HepG2 (cell line): ENCODE measurements around the gene XPNPEP1. TPM values are rescaled to one million over a fixed set of nuclear protein-coding genes. Genes with fewer than 3 reads are reported as not detected.

Source experiments
- ATAC-seq: fragments of 200-7000 bp; cut with Tn5 transposase; 3 replicates; pipeline ENCODE4 v1.9.1; 2020; ENCODE audit warnings: mild to moderate bottlenecking, moderate library complexity
- BruUV-seq: library from RNA; stranded (reverse); fragments of 400-500 nt; replicated peaks from 2 replicates; lab custom pipeline; 2021; lab: Mats Ljungman, UMichigan
- CTCF ChIA-PET: fragments of 300-600 bp; formaldehyde crosslinking; extraction: SDS; loops from one replicate; lab custom pipeline; 2021; ENCODE audit warnings: low total read pairs, inconsistent platforms, low intra/inter-chr PET ratio; lab: Yijun Ruan, JAX
- POLR2A ChIA-PET: fragments of 350-600 bp; sonication (Branson Sonifier 250); formaldehyde crosslinking; loops from one replicate; lab custom pipeline; 2020; ENCODE audit warnings: antibody characterized with exemption, inconsistent platforms; lab: Yijun Ruan, JAX
- DNase-seq: peaks from one replicate; pipeline ENCODE4 v3.0.0-alpha.2; 2015; ENCODE audit warnings: low spot score
- FAIRE-seq: peaks from 3 replicates; lab custom pipeline; 2011; peaks lifted over from hg19 to GRCh38; lab: Jason Lieb, UNC
- H2AFZ ChIP-seq: one replicate; pipeline ENCODE4 v1.6.1; 2011; ENCODE audit warnings: low read length, inconsistent platforms
- H3K27ac ChIP-seq: fragments of 300-600 bp; 3 replicates; pipeline ENCODE4 v1.8.0; 2011; ENCODE audit warnings: mixed run types, mild to moderate bottlenecking, mixed read lengths, low read length, inconsistent platforms; ENCODE audit not compliant: insufficient read depth; ENCODE audit errors: extremely low read length
- H3K27me3 ChIP-seq, 2 experiments: fragments of 200-600 bp in 1 of 2; 2 replicates in 1 of 2; 3 replicates in 1 of 2; pipeline versions ENCODE4 v1.6.0 to v1.8.0; 2011; ENCODE audit warnings: low read length in 2 of 2, mild to moderate bottlenecking in 2 of 2, moderate library complexity in 2 of 2, inconsistent platforms in 1 of 2; ENCODE audit not compliant: insufficient read depth in 2 of 2, control insufficient read depth in 1 of 2
- H3K36me3 ChIP-seq, 2 experiments: fragments of 200-600 bp in 1 of 2; replicated peaks in 1 of 2; 2 replicates in 1 of 2; 3 replicates in 1 of 2; pipeline versions ENCODE4 v1.5.1 to v1.8.0; 2011; ENCODE audit warnings: low read length in 2 of 2, inconsistent platforms in 1 of 2; ENCODE audit not compliant: insufficient read depth in 2 of 2, control insufficient read depth in 1 of 2
- H3K4me1 ChIP-seq: 2 replicates; pipeline ENCODE4 v1.5.1; 2012; ENCODE audit warnings: low read length, inconsistent platforms; ENCODE audit not compliant: insufficient read depth
- H3K4me2 ChIP-seq: 2 replicates; pipeline ENCODE4 v1.6.0; 2011; ENCODE audit warnings: low read depth, low read length, inconsistent platforms
- H3K4me3 ChIP-seq, 3 experiments: fragments of 200-600 bp in 1 of 3; sonication (generic), shearing (Covaris generic) in 1 of 3; replicated peaks in 1 of 3; 2 replicates each; pipeline ENCODE4 v1.5.1; 2011 to 2016; ENCODE audit warnings: low read length in 3 of 3, inconsistent platforms in 2 of 3, low read depth in 2 of 3, mild to moderate bottlenecking in 2 of 3, control low read depth in 1 of 3, mixed read lengths in 1 of 3; ENCODE audit not compliant: insufficient read depth in 1 of 3
- H3K79me2 ChIP-seq: one replicate; pipeline ENCODE4 v1.6.1; 2011; ENCODE audit warnings: low read length, inconsistent platforms; ENCODE audit not compliant: insufficient read depth
- H3K9ac ChIP-seq: 2 replicates; pipeline ENCODE4 v1.6.0; 2011; ENCODE audit warnings: mild to moderate bottlenecking, low read depth, low read length, inconsistent platforms; ENCODE audit not compliant: insufficient read depth
- H3K9me3 ChIP-seq: 2 replicates; pipeline ENCODE4 v1.5.1; 2012; ENCODE audit warnings: mild to moderate bottlenecking, low read length
- H4K20me1 ChIP-seq: 2 replicates; pipeline ENCODE4 v1.6.0; 2011; ENCODE audit warnings: inconsistent platforms, mild to moderate bottlenecking, low read length, moderate library complexity; ENCODE audit not compliant: insufficient read depth
- GATA4 ChIP-seq: sonication (generic); IDR thresholded peaks from 2 replicates; pipeline ENCODE4 v1.6.1; 2016; ENCODE audit warnings: antibody characterized with exemption, low read depth, borderline replicate concordance
- HDAC2 ChIP-seq: sonication (generic); formaldehyde crosslinking; IDR thresholded peaks from 2 replicates; pipeline ENCODE4 v1.4.0; 2020; ENCODE audit warnings: missing genetic modification reagents
- IRX3 ChIP-seq: sonication (generic); formaldehyde crosslinking; IDR thresholded peaks from 2 replicates; pipeline ENCODE4 v1.8.1; 2023; ENCODE audit warnings: mild to moderate bottlenecking, low read depth, missing genetic modification reagents, borderline replicate concordance
- SRSF1 ChIP-seq: fragments of 200-400 bp; formaldehyde crosslinking; optimal IDR thresholded peaks from 2 replicates; pipeline ENCODE3; 2017; ENCODE audit warnings: mild to moderate bottlenecking, low read depth, low read length, moderate library complexity
- TAF15 ChIP-seq: fragments of 200-400 bp; formaldehyde crosslinking; IDR thresholded peaks from one replicate; pipeline ENCODE4 v1.6.1; 2018; ENCODE audit warnings: mild to moderate bottlenecking, low read depth, low read length; ENCODE audit not compliant: poor library complexity, severe bottlenecking
- ZBTB8A ChIP-seq: sonication (generic); formaldehyde crosslinking; IDR thresholded peaks from 2 replicates; pipeline ENCODE4 v1.4.0; 2020; ENCODE audit warnings: mild to moderate bottlenecking, low read depth, missing genetic modification reagents, borderline replicate concordance
- ZFY ChIP-seq: sonication (generic); formaldehyde crosslinking; IDR thresholded peaks from 2 replicates; pipeline ENCODE4 v1.4.0; 2020; ENCODE audit warnings: missing genetic modification reagents
- ZNF234 ChIP-seq: sonication (generic); formaldehyde crosslinking; conservative IDR thresholded peaks from 2 replicates; pipeline ENCODE4 v1.5.1; 2020; ENCODE audit warnings: mild to moderate bottlenecking, missing genetic modification reagents
- ZNF510 ChIP-seq: sonication (generic); formaldehyde crosslinking; IDR thresholded peaks from 2 replicates; pipeline ENCODE4 v1.4.0; 2020; ENCODE audit warnings: low read depth, mild to moderate bottlenecking, missing genetic modification reagents
- ZNF616 ChIP-seq: sonication (generic); formaldehyde crosslinking; IDR thresholded peaks from 2 replicates; pipeline ENCODE4 v1.5.0; 2020; ENCODE audit warnings: low read depth, mild to moderate bottlenecking, missing genetic modification reagents
- WGBS: methylation state at CpG from one replicate; pipeline ENCODE4 v1.1.6; 2017; ENCODE audit warnings: low lambda C conversion rate; 5-methylcytosine and 5-hydroxymethylcytosine counted together
- in situ Hi-C: cut with HindIII; loops from 2 replicates; pipeline ENCODE4 v1.10.0; 2017; ENCODE audit warnings: low pct_unique_long_range_greater_than_20kb; ENCODE audit not compliant: extremely low pct_ligation_motif_present
- intact Hi-C: fragments of 100-400 bp; cut with micrococcal nuclease; formaldehyde crosslinking; loops from one replicate; pipeline ENCODE4 v1.10.0; 2022; ENCODE audit not compliant: unreplicated experiment
- polyA plus RNA-seq, 8 experiments: library from polyadenylated mRNA; depleted of rRNA in 3 of 8; stranded (reverse) in 7 of 8; unstranded in 1 of 8; fragments of >200 nt; fragmentation: Illumina TruSeq in 4 of 8; extraction: Trizol in 4 of 8; gene quantifications; 2 replicates each; pipeline versions ENCODE4 v1.2.1 to v1.2.3, GENCODE V29; 2011 to 2016; ENCODE audit warnings: low read depth in 4 of 8, missing spikeins in 1 of 8, mixed read lengths in 1 of 8; ENCODE audit not compliant: insufficient read depth in 1 of 8
- total RNA-seq, 5 experiments: library from RNA; depleted of rRNA; stranded (reverse); fragments of >200 nt; fragmentation: Illumina TruSeq; extraction: Trizol; gene quantifications; 2 replicates each; pipeline ENCODE4 v1.2.3, GENCODE V29; 2016; ENCODE audit warnings: low read depth in 1 of 5
- TF ChIP-seq, protein P1 (sequence below): sonication (generic); formaldehyde crosslinking; IDR thresholded peaks from 2 replicates; pipeline ENCODE4 v1.5.0; 2020; ENCODE audit warnings: mild to moderate bottlenecking, missing genetic modification reagents
- TF ChIP-seq, protein P2 (sequence below): sonication (generic); formaldehyde crosslinking; conservative IDR thresholded peaks from 2 replicates; pipeline ENCODE4 v1.8.1; 2023; ENCODE audit warnings: missing genetic modification reagents
- TF ChIP-seq, protein P3 (sequence below): sonication (generic); formaldehyde crosslinking; IDR thresholded peaks from 2 replicates; pipeline ENCODE4 v1.5.1; 2020; ENCODE audit warnings: mild to moderate bottlenecking, missing genetic modification reagents, borderline replicate concordance
- TF ChIP-seq, protein P4 (sequence below): sonication (generic); formaldehyde crosslinking; IDR thresholded peaks from 2 replicates; pipeline ENCODE4 v1.5.0; 2020; ENCODE audit warnings: missing genetic modification reagents

Gene XPNPEP1
- total and polyA plus RNA-seq, 2 of the 13 experiments (the other 11 are each of a cell fraction or from before 2014, with no cell fraction given) = 30.3 to 55.5 TPM

DNA sequence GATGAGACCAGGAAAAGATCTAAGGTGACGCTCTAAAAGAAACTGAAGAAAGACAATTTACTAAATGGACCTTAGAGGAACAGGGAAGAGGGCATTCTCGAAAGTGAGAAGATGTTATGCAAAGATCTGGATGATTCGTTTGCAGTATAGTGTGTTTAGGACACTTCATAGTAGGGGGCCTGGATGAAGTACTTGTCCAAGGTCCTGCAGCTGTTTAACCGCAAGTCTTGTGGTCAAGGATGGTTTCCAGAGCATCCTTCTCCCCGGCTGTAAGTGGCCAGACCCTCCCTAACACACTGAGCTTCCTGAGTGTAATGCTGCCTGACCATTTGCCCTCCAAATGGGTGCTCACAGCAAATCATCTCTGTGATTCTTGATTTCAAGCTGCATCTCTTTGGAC lies 101.6 kb downstream of the XPNPEP1 start:
- no peak overlapping the region for H3K27ac ChIP-seq
- FAIRE-seq (no peak), ATAC-seq (no peak), DNase-seq (no peak)
- no peaks in the 10 kb centered on the region for H3K36me3 ChIP-seq
- BruUV-seq = no TSS peak
- no peak overlapping the region for H2AFZ ChIP-seq
- intact Hi-C loops = no loop called here
- no peaks in the 10 kb centered on the region for H3K27me3 ChIP-seq
- H3K79me2 ChIP-seq = no peaks in the 10 kb centered on the region
- 3% methylated on average over 5 of the region's 5 CpGs for WGBS
- TF ChIP-seq, protein P1, sequence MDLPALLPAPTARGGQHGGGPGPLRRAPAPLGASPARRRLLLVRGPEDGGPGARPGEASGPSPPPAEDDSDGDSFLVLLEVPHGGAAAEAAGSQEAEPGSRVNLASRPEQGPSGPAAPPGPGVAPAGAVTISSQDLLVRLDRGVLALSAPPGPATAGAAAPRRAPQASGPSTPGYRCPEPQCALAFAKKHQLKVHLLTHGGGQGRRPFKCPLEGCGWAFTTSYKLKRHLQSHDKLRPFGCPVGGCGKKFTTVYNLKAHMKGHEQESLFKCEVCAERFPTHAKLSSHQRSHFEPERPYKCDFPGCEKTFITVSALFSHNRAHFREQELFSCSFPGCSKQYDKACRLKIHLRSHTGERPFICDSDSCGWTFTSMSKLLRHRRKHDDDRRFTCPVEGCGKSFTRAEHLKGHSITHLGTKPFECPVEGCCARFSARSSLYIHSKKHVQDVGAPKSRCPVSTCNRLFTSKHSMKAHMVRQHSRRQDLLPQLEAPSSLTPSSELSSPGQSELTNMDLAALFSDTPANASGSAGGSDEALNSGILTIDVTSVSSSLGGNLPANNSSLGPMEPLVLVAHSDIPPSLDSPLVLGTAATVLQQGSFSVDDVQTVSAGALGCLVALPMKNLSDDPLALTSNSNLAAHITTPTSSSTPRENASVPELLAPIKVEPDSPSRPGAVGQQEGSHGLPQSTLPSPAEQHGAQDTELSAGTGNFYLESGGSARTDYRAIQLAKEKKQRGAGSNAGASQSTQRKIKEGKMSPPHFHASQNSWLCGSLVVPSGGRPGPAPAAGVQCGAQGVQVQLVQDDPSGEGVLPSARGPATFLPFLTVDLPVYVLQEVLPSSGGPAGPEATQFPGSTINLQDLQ (CRISPR knock-in tag) = no peak
- no peak for TF ChIP-seq ZNF234 (CRISPR knock-in tag)
- no peak for TF ChIP-seq IRX3
- no peak for TF ChIP-seq ZNF510
- no peak for TF ChIP-seq ZNF616 (CRISPR knock-in tag)
- no peak for TF ChIP-seq ZBTB8A
- no peak for TF ChIP-seq ZFY (CRISPR knock-in tag)
- TF ChIP-seq SRSF1 = no peak
- TF ChIP-seq, protein P2, sequence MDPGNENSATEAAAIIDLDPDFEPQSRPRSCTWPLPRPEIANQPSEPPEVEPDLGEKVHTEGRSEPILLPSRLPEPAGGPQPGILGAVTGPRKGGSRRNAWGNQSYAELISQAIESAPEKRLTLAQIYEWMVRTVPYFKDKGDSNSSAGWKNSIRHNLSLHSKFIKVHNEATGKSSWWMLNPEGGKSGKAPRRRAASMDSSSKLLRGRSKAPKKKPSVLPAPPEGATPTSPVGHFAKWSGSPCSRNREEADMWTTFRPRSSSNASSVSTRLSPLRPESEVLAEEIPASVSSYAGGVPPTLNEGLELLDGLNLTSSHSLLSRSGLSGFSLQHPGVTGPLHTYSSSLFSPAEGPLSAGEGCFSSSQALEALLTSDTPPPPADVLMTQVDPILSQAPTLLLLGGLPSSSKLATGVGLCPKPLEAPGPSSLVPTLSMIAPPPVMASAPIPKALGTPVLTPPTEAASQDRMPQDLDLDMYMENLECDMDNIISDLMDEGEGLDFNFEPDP (CRISPR knock-in tag) = no peak
- no peak for TF ChIP-seq HDAC2 (CRISPR knock-in tag)
- no peak for TF ChIP-seq TAF15
- TF ChIP-seq GATA4 = no peak
- TF ChIP-seq, protein P3, sequence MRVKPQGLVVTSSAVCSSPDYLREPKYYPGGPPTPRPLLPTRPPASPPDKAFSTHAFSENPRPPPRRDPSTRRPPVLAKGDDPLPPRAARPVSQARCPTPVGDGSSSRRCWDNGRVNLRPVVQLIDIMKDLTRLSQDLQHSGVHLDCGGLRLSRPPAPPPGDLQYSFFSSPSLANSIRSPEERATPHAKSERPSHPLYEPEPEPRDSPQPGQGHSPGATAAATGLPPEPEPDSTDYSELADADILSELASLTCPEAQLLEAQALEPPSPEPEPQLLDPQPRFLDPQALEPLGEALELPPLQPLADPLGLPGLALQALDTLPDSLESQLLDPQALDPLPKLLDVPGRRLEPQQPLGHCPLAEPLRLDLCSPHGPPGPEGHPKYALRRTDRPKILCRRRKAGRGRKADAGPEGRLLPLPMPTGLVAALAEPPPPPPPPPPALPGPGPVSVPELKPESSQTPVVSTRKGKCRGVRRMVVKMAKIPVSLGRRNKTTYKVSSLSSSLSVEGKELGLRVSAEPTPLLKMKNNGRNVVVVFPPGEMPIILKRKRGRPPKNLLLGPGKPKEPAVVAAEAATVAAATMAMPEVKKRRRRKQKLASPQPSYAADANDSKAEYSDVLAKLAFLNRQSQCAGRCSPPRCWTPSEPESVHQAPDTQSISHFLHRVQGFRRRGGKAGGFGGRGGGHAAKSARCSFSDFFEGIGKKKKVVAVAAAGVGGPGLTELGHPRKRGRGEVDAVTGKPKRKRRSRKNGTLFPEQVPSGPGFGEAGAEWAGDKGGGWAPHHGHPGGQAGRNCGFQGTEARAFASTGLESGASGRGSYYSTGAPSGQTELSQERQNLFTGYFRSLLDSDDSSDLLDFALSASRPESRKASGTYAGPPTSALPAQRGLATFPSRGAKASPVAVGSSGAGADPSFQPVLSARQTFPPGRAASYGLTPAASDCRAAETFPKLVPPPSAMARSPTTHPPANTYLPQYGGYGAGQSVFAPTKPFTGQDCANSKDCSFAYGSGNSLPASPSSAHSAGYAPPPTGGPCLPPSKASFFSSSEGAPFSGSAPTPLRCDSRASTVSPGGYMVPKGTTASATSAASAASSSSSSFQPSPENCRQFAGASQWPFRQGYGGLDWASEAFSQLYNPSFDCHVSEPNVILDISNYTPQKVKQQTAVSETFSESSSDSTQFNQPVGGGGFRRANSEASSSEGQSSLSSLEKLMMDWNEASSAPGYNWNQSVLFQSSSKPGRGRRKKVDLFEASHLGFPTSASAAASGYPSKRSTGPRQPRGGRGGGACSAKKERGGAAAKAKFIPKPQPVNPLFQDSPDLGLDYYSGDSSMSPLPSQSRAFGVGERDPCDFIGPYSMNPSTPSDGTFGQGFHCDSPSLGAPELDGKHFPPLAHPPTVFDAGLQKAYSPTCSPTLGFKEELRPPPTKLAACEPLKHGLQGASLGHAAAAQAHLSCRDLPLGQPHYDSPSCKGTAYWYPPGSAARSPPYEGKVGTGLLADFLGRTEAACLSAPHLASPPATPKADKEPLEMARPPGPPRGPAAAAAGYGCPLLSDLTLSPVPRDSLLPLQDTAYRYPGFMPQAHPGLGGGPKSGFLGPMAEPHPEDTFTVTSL (CRISPR knock-in tag) = no peak
- TF ChIP-seq, protein P4, sequence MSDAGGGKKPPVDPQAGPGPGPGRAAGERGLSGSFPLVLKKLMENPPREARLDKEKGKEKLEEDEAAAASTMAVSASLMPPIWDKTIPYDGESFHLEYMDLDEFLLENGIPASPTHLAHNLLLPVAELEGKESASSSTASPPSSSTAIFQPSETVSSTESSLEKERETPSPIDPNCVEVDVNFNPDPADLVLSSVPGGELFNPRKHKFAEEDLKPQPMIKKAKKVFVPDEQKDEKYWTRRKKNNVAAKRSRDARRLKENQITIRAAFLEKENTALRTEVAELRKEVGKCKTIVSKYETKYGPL (CRISPR knock-in tag) = no peak
- ChIA-PET POLR2A (no interaction called here), CTCF (no interaction called here)
- no peak overlapping the region for H3K9ac ChIP-seq
- H3K4me3 ChIP-seq = no peak overlapping the region
- H3K4me1 ChIP-seq = no peaks in the 10 kb centered on the region
- in situ Hi-C loops = no loop called here
- no peaks in the 10 kb centered on the region for H3K9me3 ChIP-seq
- H4K20me1 ChIP-seq = no peaks in the 10 kb centered on the region
- H3K4me2 ChIP-seq = no peak overlapping the region
